ENCODE results near the gene RAPGEF4.

GRCh38 chr2:172964511-172965139 lies 229.0 kb downstream of the RAPGEF4 start:
- no peak for TF ChIP-seq POLR2A (IDR thresholded peaks at IDR 0.05; ENCODE audit: low read depth, low read length)
- TF ChIP-seq TAF1 (IDR thresholded peaks at IDR 0.05; ENCODE audit: borderline replicate concordance, low read depth, low read length), result no peak
